K562 (cell line): Measurements from ENCODE around the gene MYRFL. TPM values are rescaled to one million over a fixed set of nuclear protein-coding genes. Genes with fewer than 3 reads are reported as not detected.

ENCODE experiments used
- ATAC-seq: fragments of 200-7000 bp; cut with Tn5 transposase; 3 replicates; pipeline ENCODE4 v1.9.1; 2020; ENCODE audit warnings: moderate library complexity
- BruUV-seq: library from RNA; stranded (reverse); fragments of 400-500 nt; replicated peaks from 2 replicates; lab custom pipeline; 2021; lab: Mats Ljungman, UMichigan
- CTCF ChIA-PET: fragments of 300-600 bp; formaldehyde crosslinking; extraction: SDS; loops from one replicate; lab custom pipeline; 2021; ENCODE audit warnings: low intra/inter-chr PET ratio; lab: Yijun Ruan, JAX
- POLR2A ChIA-PET: fragments of 300-600, 350-650 bp; sonication (Branson Sonifier 250); formaldehyde crosslinking; extraction: SDS; loops from one replicate; lab custom pipeline; 2021; ENCODE audit warnings: antibody characterized with exemption, inconsistent platforms; lab: Yijun Ruan, JAX
- DNase-seq, 4 experiments: peaks; one replicate each; pipeline versions ENCODE4 v3.0.0 to v3.0.0-alpha.2; 2011 to 2018; ENCODE audit warnings: low spot score in 3 of 4, mixed read lengths in 3 of 4; ENCODE audit errors: extremely low read depth in 1 of 4
- FAIRE-seq: peaks from 2 replicates; lab custom pipeline; 2011; peaks lifted over from hg19 to GRCh38; lab: Jason Lieb, UNC
- H2AFZ ChIP-seq: 2 replicates; pipeline ENCODE4 v1.6.0; 2011; ENCODE audit warnings: low read depth, low read length, control low read depth, inconsistent platforms
- H3K27ac ChIP-seq: fragments of 200-600 bp; 3 replicates; pipeline ENCODE4 v1.8.0; 2011; ENCODE audit warnings: low read depth, mild to moderate bottlenecking, control low read depth, inconsistent platforms, low read length, moderate library complexity, mixed read lengths; ENCODE audit errors: extremely low read depth
- H3K27me3 ChIP-seq, 2 experiments: fragments of 300-600 bp in 1 of 2; 2 replicates in 1 of 2; 3 replicates in 1 of 2; pipeline versions ENCODE4 v1.6.0 to v1.8.0; 2011; ENCODE audit warnings: inconsistent platforms in 2 of 2, low read length in 2 of 2, mild to moderate bottlenecking in 1 of 2, mixed read lengths in 1 of 2, moderate library complexity in 1 of 2; ENCODE audit not compliant: control insufficient read depth in 2 of 2, insufficient read depth in 2 of 2
- H3K36me3 ChIP-seq: fragments of 300-600 bp; 3 replicates; pipeline ENCODE4 v1.8.0; 2011; ENCODE audit warnings: mild to moderate bottlenecking, low read length, inconsistent platforms; ENCODE audit not compliant: control insufficient read depth, insufficient read depth
- H3K4me1 ChIP-seq, 2 experiments: fragments of 200-600 bp in 1 of 2; replicated peaks in 1 of 2; 2 replicates in 1 of 2; 3 replicates in 1 of 2; pipeline versions ENCODE4 v1.5.1 to v1.8.0; 2011; ENCODE audit warnings: inconsistent platforms in 2 of 2, low read length in 2 of 2, mild to moderate bottlenecking in 1 of 2, mixed read lengths in 1 of 2, moderate library complexity in 1 of 2; ENCODE audit not compliant: control insufficient read depth in 2 of 2, insufficient read depth in 2 of 2
- H3K4me2 ChIP-seq: 2 replicates; pipeline ENCODE4 v1.6.1; 2011; ENCODE audit warnings: low read length, control low read depth, inconsistent platforms, mixed read lengths; ENCODE audit not compliant: insufficient read depth
- H3K4me3 ChIP-seq: fragments of 200-600 bp; sonication (generic), shearing (Covaris generic); 2 replicates; pipeline ENCODE4 v1.5.1; 2016; ENCODE audit warnings: control low read depth, inconsistent platforms
- H3K79me2 ChIP-seq: fragments of 200-600 bp; 3 replicates; pipeline ENCODE4 v1.8.0; 2011; ENCODE audit warnings: low read length, inconsistent platforms; ENCODE audit not compliant: control insufficient read depth, insufficient read depth
- H3K9ac ChIP-seq, 2 experiments: 2 replicates each; pipeline versions ENCODE4 v1.6.0 to v1.6.1; 2011; ENCODE audit warnings: low read depth in 2 of 2, low read length in 2 of 2, control low read depth in 1 of 2, inconsistent platforms in 1 of 2, mild to moderate bottlenecking in 1 of 2, mixed read lengths in 1 of 2; ENCODE audit not compliant: insufficient read depth in 1 of 2
- H3K9me1 ChIP-seq: one replicate; pipeline ENCODE4 v1.6.0; 2011; ENCODE audit warnings: inconsistent platforms, mild to moderate bottlenecking, low read length, moderate library complexity; ENCODE audit not compliant: control insufficient read depth, insufficient read depth
- H3K9me3 ChIP-seq: replicated peaks from 2 replicates; pipeline ENCODE4 v1.5.1; 2011; ENCODE audit warnings: low read depth, low read length, inconsistent platforms; ENCODE audit not compliant: control insufficient read depth, insufficient read depth
- H4K20me1 ChIP-seq: replicated peaks from 2 replicates; pipeline ENCODE4 v1.6.1; 2011; ENCODE audit warnings: low read length, inconsistent platforms, mixed read lengths; ENCODE audit not compliant: control insufficient read depth, insufficient read depth
- CHD2 ChIP-seq: IDR thresholded peaks from 2 replicates; pipeline ENCODE4 v1.6.1; 2011; ENCODE audit warnings: low read depth, low read length
- HDAC6 ChIP-seq: IDR thresholded peaks from 2 replicates; pipeline ENCODE4 v1.6.1; 2012; ENCODE audit warnings: low read depth, mild to moderate bottlenecking, control low read depth, inconsistent platforms, low read length, moderate library complexity
- KLF13 ChIP-seq: fragments of 450-650 bp; IDR thresholded peaks from 2 replicates; pipeline ENCODE4 v1.6.1; 2016; ENCODE audit warnings: missing genetic modification characterization, low read depth, mild to moderate bottlenecking, missing compliant biosample characterization, moderate library complexity, borderline replicate concordance
- PRPF4 ChIP-seq: fragments of 200-400 bp; formaldehyde crosslinking; IDR thresholded peaks from one replicate; pipeline ENCODE4 v1.6.1; 2017; ENCODE audit warnings: low read length, low read depth, mild to moderate bottlenecking; ENCODE audit not compliant: insufficient read depth, poor library complexity, severe bottlenecking
- RBM15 ChIP-seq: fragments of 200-400 bp; formaldehyde crosslinking; IDR thresholded peaks from 2 replicates; pipeline ENCODE4 v1.6.1; 2018; ENCODE audit warnings: mild to moderate bottlenecking, low read length, moderate library complexity; ENCODE audit not compliant: insufficient read depth
- SRSF9 ChIP-seq: fragments of 200-400 bp; formaldehyde crosslinking; IDR thresholded peaks from 2 replicates; pipeline ENCODE4 v1.6.1; 2017; ENCODE audit warnings: low read depth, low read length, borderline replicate concordance
- TFAM ChIP-seq: fragments of 250-450 bp; sonication (Bioruptor Pico); conservative IDR thresholded peaks from 2 replicates; pipeline ENCODE4 v1.5.0; 2021; ENCODE audit warnings: mild to moderate bottlenecking, moderate library complexity
- ZNF23 ChIP-seq: fragments of 250-450 bp; sonication (Bioruptor Pico); IDR thresholded peaks from 2 replicates; pipeline ENCODE4 v1.4.0; 2020; ENCODE audit warnings: mild to moderate bottlenecking
- ZNF232 ChIP-seq: sonication (generic); formaldehyde crosslinking; IDR thresholded peaks from 2 replicates; pipeline ENCODE4 v1.8.0; 2022; ENCODE audit warnings: mild to moderate bottlenecking, missing genetic modification reagents
- WGBS: fragments of 100-300 bp; shearing (Covaris generic); methylation state at CpG from one replicate; pipeline ENCODE4 v1.1.6; 2016; ENCODE audit warnings: low coverage, mixed read lengths; ENCODE audit not compliant: insufficient coverage; ENCODE audit errors: missing lambda C conversion rate; 5-methylcytosine and 5-hydroxymethylcytosine counted together
- in situ Hi-C: fragments of 300-500 bp; cut with MboI; formaldehyde crosslinking; loops from 4 replicates; pipeline ENCODE4 v1.15.0; 2018; ENCODE audit warnings: inconsistent platforms, mixed read lengths
- intact Hi-C: fragments of 100-400 bp; cut with micrococcal nuclease; formaldehyde crosslinking; loops from 2 replicates; pipeline ENCODE4 v1.14.2; 2022
- polyA plus RNA-seq, 8 experiments: library from polyadenylated mRNA; depleted of rRNA in 4 of 8; stranded (reverse) in 5 of 8; unstranded in 3 of 8; fragments of >200 nt; fragmentation: Nextera tagmentation in 2 of 8; fragmentation: Illumina TruSeq in 1 of 8; extraction: Ambion mirVana in 2 of 8; extraction: Trizol in 1 of 8; gene quantifications; 2 replicates each; pipeline versions ENCODE4 v1.2.1 to v1.2.3, GENCODE V29; 2011 to 2014; ENCODE audit warnings: inconsistent platforms in 1 of 8, missing spikeins in 1 of 8
- total RNA-seq, 7 experiments: library from RNA; depleted of rRNA in 6 of 7; stranded (reverse); fragments of >200 nt in 6 of 7; fragmentation: Illumina TruSeq in 2 of 7; extraction: Trizol in 2 of 7; gene quantifications; 2 replicates each; pipeline versions ENCODE4 v1.2.1 to v1.2.3, GENCODE V29; 2011 to 2021; ENCODE audit warnings: low replicate concordance in 1 of 7
- TF ChIP-seq, protein P1 (sequence below): fragments of 250-450 bp; sonication (Bioruptor Pico); IDR thresholded peaks from 2 replicates; pipeline ENCODE4 v1.8.0; 2021; ENCODE audit warnings: borderline replicate concordance, mild to moderate bottlenecking, moderate library complexity; ENCODE audit not compliant: poor library complexity, severe bottlenecking
- TF ChIP-seq, protein P2 (sequence below): fragments of 250-450 bp; sonication (Bioruptor Pico); IDR thresholded peaks from 2 replicates; pipeline ENCODE4 v1.8.0; 2021; ENCODE audit warnings: mild to moderate bottlenecking, moderate library complexity
- TF ChIP-seq, protein P3 (sequence below), 3 experiments: fragments of 200-800 bp in 1 of 3; fragments of 250-450 bp in 1 of 3; fragments of 450-650 bp in 1 of 3; sonication (Bioruptor Pico) in 1 of 3; sonication (Bioruptor generic) in 1 of 3; formaldehyde crosslinking in 1 of 3; IDR thresholded peaks; 2 replicates each; pipeline versions ENCODE4 v1.6.1 to v1.8.0; 2016 to 2022; ENCODE audit warnings: mild to moderate bottlenecking in 2 of 3, missing genetic modification characterization in 2 of 3, missing compliant biosample characterization in 1 of 3, moderate library complexity in 1 of 3
- TF ChIP-seq, protein P4 (sequence below): fragments of 450-650 bp; conservative IDR thresholded peaks from 2 replicates; pipeline ENCODE4 v1.6.1; 2016; ENCODE audit warnings: missing genetic modification characterization, low read depth, mild to moderate bottlenecking, control low read depth, missing compliant biosample characterization

Gene MYRFL
- total and polyA plus RNA-seq, 9 of the 15 experiments (the other 6 are each of a cell fraction or from before 2014, with no cell fraction given), result not detected

DNA sequence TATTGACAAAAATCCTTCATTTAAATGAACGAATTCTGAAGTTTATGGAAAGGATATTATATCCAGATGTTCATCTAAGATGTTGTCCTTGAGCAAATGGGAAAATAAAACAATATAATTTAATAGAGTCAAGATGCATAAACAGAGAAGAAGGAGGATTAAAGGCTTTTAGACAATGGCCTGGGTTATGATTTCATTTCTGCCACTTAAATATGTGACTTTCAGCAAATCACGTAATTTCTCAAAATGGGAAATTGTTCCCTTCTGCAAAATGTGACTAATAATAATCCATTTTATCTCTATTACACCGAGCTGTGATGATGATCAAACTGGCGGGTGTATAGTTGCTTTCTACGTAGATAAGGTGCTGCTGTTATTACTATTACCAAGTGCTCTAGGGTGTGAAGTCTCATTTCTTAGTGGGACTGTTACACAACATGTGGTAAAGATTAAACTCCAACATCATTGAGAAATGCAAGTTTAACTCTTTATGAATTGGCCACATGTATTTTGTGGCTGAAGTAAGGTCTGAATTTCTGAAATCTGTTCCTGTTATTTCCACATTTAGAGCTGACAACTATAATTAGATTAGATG is 157.0 kb downstream of the MYRFL start:
- Histone ChIP-seq H3K4me3 (no peak overlapping the region), H3K9me1 (no peaks in the 10 kb centered on the region), H3K4me2 (no peak overlapping the region), H3K36me3 (no peaks in the 10 kb centered on the region), H4K20me1 (no peaks in the 10 kb centered on the region), H3K4me1 (no peaks in the 10 kb centered on the region; a peak in 1 of 5 replicates), H3K27me3 (peaks cover 0 to 3% of the 10 kb centered on the region in 2 experiments; a peak in 1 of 5 replicates), H3K9ac (no peak overlapping the region), H3K9me3 (no peaks in the 10 kb centered on the region), H3K27ac (no peak overlapping the region), H2AFZ (no peak overlapping the region), H3K79me2 (no peaks in the 10 kb centered on the region)
- 10% methylated on average over 5 of the region's 5 CpGs for WGBS
- POLR2A ChIA-PET, result no interaction called here
- DNase-seq, result no peak
- no peak for ATAC-seq
- no peak for FAIRE-seq
- intact Hi-C loops, result no loop called here
- CTCF ChIA-PET, result no interaction called here
- no TSS peak for BruUV-seq
- in situ Hi-C loops, result no loop called here
- TF ChIP-seq, protein P1, sequence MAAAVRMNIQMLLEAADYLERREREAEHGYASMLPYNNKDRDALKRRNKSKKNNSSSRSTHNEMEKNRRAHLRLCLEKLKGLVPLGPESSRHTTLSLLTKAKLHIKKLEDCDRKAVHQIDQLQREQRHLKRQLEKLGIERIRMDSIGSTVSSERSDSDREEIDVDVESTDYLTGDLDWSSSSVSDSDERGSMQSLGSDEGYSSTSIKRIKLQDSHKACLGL (CRISPR knock-in tag), result no peak
- TF ChIP-seq SRSF9 (no peak), ZNF23 (CRISPR knock-in tag) (no peak), HDAC6 (no peak), CHD2 (no peak), RBM15 (no peak), KLF13 (tag) (no peak), TFAM (CRISPR knock-in tag) (no peak), PRPF4 (no peak), ZNF232 (CRISPR knock-in tag) (no peak)
- TF ChIP-seq, protein P2, sequence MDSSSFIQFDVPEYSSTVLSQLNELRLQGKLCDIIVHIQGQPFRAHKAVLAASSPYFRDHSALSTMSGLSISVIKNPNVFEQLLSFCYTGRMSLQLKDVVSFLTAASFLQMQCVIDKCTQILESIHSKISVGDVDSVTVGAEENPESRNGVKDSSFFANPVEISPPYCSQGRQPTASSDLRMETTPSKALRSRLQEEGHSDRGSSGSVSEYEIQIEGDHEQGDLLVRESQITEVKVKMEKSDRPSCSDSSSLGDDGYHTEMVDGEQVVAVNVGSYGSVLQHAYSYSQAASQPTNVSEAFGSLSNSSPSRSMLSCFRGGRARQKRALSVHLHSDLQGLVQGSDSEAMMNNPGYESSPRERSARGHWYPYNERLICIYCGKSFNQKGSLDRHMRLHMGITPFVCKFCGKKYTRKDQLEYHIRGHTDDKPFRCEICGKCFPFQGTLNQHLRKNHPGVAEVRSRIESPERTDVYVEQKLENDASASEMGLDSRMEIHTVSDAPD, result no peak
- TF ChIP-seq, protein P3, sequence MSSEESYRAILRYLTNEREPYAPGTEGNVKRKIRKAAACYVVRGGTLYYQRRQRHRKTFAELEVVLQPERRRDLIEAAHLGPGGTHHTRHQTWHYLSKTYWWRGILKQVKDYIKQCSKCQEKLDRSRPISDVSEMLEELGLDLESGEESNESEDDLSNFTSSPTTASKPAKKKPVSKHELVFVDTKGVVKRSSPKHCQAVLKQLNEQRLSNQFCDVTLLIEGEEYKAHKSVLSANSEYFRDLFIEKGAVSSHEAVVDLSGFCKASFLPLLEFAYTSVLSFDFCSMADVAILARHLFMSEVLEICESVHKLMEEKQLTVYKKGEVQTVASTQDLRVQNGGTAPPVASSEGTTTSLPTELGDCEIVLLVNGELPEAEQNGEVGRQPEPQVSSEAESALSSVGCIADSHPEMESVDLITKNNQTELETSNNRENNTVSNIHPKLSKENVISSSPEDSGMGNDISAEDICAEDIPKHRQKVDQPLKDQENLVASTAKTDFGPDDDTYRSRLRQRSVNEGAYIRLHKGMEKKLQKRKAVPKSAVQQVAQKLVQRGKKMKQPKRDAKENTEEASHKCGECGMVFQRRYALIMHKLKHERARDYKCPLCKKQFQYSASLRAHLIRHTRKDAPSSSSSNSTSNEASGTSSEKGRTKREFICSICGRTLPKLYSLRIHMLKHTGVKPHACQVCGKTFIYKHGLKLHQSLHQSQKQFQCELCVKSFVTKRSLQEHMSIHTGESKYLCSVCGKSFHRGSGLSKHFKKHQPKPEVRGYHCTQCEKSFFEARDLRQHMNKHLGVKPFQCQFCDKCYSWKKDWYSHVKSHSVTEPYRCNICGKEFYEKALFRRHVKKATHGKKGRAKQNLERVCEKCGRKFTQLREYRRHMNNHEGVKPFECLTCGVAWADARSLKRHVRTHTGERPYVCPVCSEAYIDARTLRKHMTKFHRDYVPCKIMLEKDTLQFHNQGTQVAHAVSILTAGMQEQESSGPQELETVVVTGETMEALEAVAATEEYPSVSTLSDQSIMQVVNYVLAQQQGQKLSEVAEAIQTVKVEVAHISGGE (CRISPR knock-in tag; IDR thresholded peaks at IDR 0.05), result no peak
- TF ChIP-seq, protein P4, sequence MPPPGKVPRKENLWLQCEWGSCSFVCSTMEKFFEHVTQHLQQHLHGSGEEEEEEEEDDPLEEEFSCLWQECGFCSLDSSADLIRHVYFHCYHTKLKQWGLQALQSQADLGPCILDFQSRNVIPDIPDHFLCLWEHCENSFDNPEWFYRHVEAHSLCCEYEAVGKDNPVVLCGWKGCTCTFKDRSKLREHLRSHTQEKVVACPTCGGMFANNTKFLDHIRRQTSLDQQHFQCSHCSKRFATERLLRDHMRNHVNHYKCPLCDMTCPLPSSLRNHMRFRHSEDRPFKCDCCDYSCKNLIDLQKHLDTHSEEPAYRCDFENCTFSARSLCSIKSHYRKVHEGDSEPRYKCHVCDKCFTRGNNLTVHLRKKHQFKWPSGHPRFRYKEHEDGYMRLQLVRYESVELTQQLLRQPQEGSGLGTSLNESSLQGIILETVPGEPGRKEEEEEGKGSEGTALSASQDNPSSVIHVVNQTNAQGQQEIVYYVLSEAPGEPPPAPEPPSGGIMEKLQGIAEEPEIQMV (tag), result no peak
